Right atrium auricular region (tissue), 2 donors: Measurements from ENCODE around the gene XXYLT1. TPM values are rescaled to one million over a fixed set of nuclear protein-coding genes. Genes with fewer than 3 reads are reported as not detected.

Experiments
- DNase-seq: peaks from one replicate; pipeline ENCODE4 v3.0.0-alpha.2; 2019; ENCODE audit warnings: low spot score
- H3K27ac ChIP-seq, 2 donors: fragments of 200-600 bp; sonication (generic); 1 replicate in 1 of 2; 2 replicates in 1 of 2; pipeline ENCODE4 v1.5.1; 2016 to 2019
- H3K27me3 ChIP-seq, 2 donors: fragments of 200-600 bp; sonication (generic); one replicate each; pipeline versions ENCODE4 v1.5.1 to v1.6.0; 2017 to 2019
- H3K36me3 ChIP-seq: fragments of 200-600 bp; sonication (generic); one replicate; pipeline ENCODE4 v1.5.1; 2016
- H3K4me1 ChIP-seq, 2 donors: fragments of 200-600 bp; sonication (generic); one replicate each; pipeline versions ENCODE4 v1.5.1 to v1.6.0; 2017 to 2019
- H3K4me3 ChIP-seq, 2 donors: fragments of 200-600 bp; sonication (generic); 1 replicate in 1 of 2; 2 replicates in 1 of 2; pipeline ENCODE4 v1.5.1; 2017 to 2019; ENCODE audit warnings: mild to moderate bottlenecking in 1 of 2, moderate library complexity in 1 of 2
- H3K9me3 ChIP-seq, 2 donors: fragments of 200-600 bp; sonication (generic); one replicate each; pipeline ENCODE4 v1.5.1; 2019
- CTCF ChIP-seq, 2 donors: fragments of 200-600 bp; sonication (generic); IDR thresholded peaks; one replicate each; pipeline ENCODE4 v1.5.1; 2019; ENCODE audit warnings: antibody characterized with exemption in 2 of 2
- total RNA-seq, 2 donors: library from RNA; depleted of rRNA; stranded (reverse); fragments of >200 nt; gene quantifications; one replicate each; pipeline ENCODE4 v1.1.0, GENCODE V29; 2016

The XXYLT1 gene
- total RNA-seq, 2 donors from 2014 or later = 4.6 to 6.7 TPM

GRCh38 chr3:195255571-195256501, 15.1 kb downstream of the XXYLT1 start:
- peaks cover 0 to 30% of the 10 kb centered on the region in 2 donors for H3K4me1 ChIP-seq
- TF ChIP-seq CTCF (IDR thresholded peaks at IDR 0.05) = no peak
- no peak for DNase-seq
- H3K4me3 ChIP-seq = no peak overlapping the region
- H3K9me3 ChIP-seq = no peaks in the 10 kb centered on the region
- H3K27ac ChIP-seq = no peak overlapping the region
- no peaks in the 10 kb centered on the region for H3K27me3 ChIP-seq
- no peaks in the 10 kb centered on the region for H3K36me3 ChIP-seq

GRCh38 chr3:195255176-195255500, 15.8 kb downstream of the XXYLT1 start:
- H3K27ac ChIP-seq = no peak overlapping the region
- no peak overlapping the region for H3K4me3 ChIP-seq
- peaks cover 0 to 26% of the 10 kb centered on the region in 2 donors for H3K4me1 ChIP-seq
- no peaks in the 10 kb centered on the region for H3K27me3 ChIP-seq
- H3K9me3 ChIP-seq = no peaks in the 10 kb centered on the region
- no peak for DNase-seq
- H3K36me3 ChIP-seq = no peaks in the 10 kb centered on the region
- TF ChIP-seq CTCF (IDR thresholded peaks at IDR 0.05) = no peak

- no peaks in the 10 kb centered on the region for H3K27me3 ChIP-seq
- H3K27ac ChIP-seq = no peak overlapping the region
- TF ChIP-seq CTCF (IDR thresholded peaks at IDR 0.05) = no peak
- no peak overlapping the region for H3K4me3 ChIP-seq
- H3K9me3 ChIP-seq = no peaks in the 10 kb centered on the region
- no peaks in the 10 kb centered on the region for H3K36me3 ChIP-seq
- no peak for DNase-seq
- peaks cover 0 to 25% of the 10 kb centered on the region in 2 donors for H3K4me1 ChIP-seq
These were observed 16.3 kb downstream of the XXYLT1 start for GRCh38 chr3:195254454-195255175.

- H3K27me3 ChIP-seq = no peaks in the 10 kb centered on the region
- DNase-seq = no peak
- no peaks in the 10 kb centered on the region for H3K9me3 ChIP-seq
- no peak overlapping the region for H3K27ac ChIP-seq
- TF ChIP-seq CTCF (IDR thresholded peaks at IDR 0.05) = no peak
- H3K36me3 ChIP-seq = no peaks in the 10 kb centered on the region
- H3K4me3 ChIP-seq = no peak overlapping the region
- H3K4me1 ChIP-seq = peaks cover 0 to 19% of the 10 kb centered on the region in 2 donors
These were observed 17.0 kb downstream of the XXYLT1 start for GRCh38 chr3:195253923-195254432.

- no peaks in the 10 kb centered on the region for H3K27me3 ChIP-seq
- H3K4me3 ChIP-seq = no peak overlapping the region
- peaks cover 0 to 7% of the 10 kb centered on the region in 2 donors for H3K4me1 ChIP-seq
- no peak for TF ChIP-seq CTCF (IDR thresholded peaks at IDR 0.05)
- H3K27ac ChIP-seq = no peak overlapping the region
- no peaks in the 10 kb centered on the region for H3K36me3 ChIP-seq
- no peaks in the 10 kb centered on the region for H3K9me3 ChIP-seq
- no peak for DNase-seq
These were observed 19.5 kb downstream of the XXYLT1 start for GRCh38 chr3:195251336-195252065.
